Testis (tissue), 2 donors: ENCODE measurements around the gene TRIO.

Source experiments
- CTCF ChIP-seq, 3 experiments: fragments of 450-650 bp in 2 of 3; fragments of 200-600 bp in 1 of 3; sonication (generic) in 1 of 3; IDR thresholded peaks; one replicate each; pipeline ENCODE4 v1.5.1; 2016 to 2019; ENCODE audit warnings: antibody characterized with exemption in 3 of 3, mild to moderate bottlenecking in 2 of 3, moderate library complexity in 1 of 3
- POLR2A ChIP-seq: fragments of 450-650 bp; IDR thresholded peaks from one replicate; pipeline ENCODE4 v1.6.1; 2017; ENCODE audit warnings: antibody characterized with exemption, mild to moderate bottlenecking, moderate library complexity

- no peak for TF ChIP-seq CTCF (IDR thresholded peaks at IDR 0.05)
- peak; percentile 53 for TF ChIP-seq POLR2A
Measured at GRCh38 chr5:14440582-14441431, 297.7 kb downstream of the TRIO start.
